H9 (cell line): Measurements from ENCODE around the gene LETMD1. TPM values are rescaled to one million over a fixed set of nuclear protein-coding genes. Genes with fewer than 3 reads are reported as not detected.

Source experiments
- DNase-seq: peaks from one replicate; pipeline ENCODE4 v3.0.0-alpha.2; 2017
- H2AFZ ChIP-seq: one replicate; pipeline ENCODE4 v1.6.1; 2013; ENCODE audit warnings: mild to moderate bottlenecking, low read length, control low read depth, moderate library complexity
- H2AK5ac ChIP-seq: 2 replicates; pipeline ENCODE4 v1.6.1; 2013; ENCODE audit warnings: low read length, control low read depth, mixed read lengths; ENCODE audit not compliant: insufficient read length
- H2BK120ac ChIP-seq: one replicate; pipeline ENCODE4 v1.6.1; 2013; ENCODE audit warnings: low read depth, mild to moderate bottlenecking, low read length, control low read depth, inconsistent platforms; ENCODE audit not compliant: poor library complexity, severe bottlenecking
- H2BK12ac ChIP-seq: 2 replicates; pipeline ENCODE4 v1.6.1; 2013; ENCODE audit warnings: low read length, control low read depth, mixed read lengths, low read depth; ENCODE audit not compliant: insufficient read length
- H2BK15ac ChIP-seq: 2 replicates; pipeline ENCODE4 v1.6.1; 2013; ENCODE audit warnings: low read depth, low read length, control low read depth
- H2BK20ac ChIP-seq: one replicate; pipeline ENCODE4 v1.6.1; 2013; ENCODE audit warnings: low read depth, mild to moderate bottlenecking, low read length, control low read depth, inconsistent platforms; ENCODE audit not compliant: poor library complexity, severe bottlenecking
- H2BK5ac ChIP-seq: 2 replicates; pipeline ENCODE4 v1.6.1; 2013; ENCODE audit warnings: low read length, control low read depth, mixed read lengths; ENCODE audit not compliant: insufficient read length
- H3K14ac ChIP-seq: 2 replicates; pipeline ENCODE4 v1.6.1; 2013; ENCODE audit warnings: low read length, control low read depth; ENCODE audit not compliant: insufficient read depth
- H3K18ac ChIP-seq: 2 replicates; pipeline ENCODE4 v1.6.1; 2013; ENCODE audit warnings: low read depth, mild to moderate bottlenecking, mixed read lengths, low read length, control low read depth; ENCODE audit not compliant: insufficient read length
- H3K23ac ChIP-seq: 2 replicates; pipeline ENCODE4 v1.6.1; 2013; ENCODE audit warnings: low read length, control low read depth, mixed read lengths, low read depth; ENCODE audit not compliant: insufficient read length
- H3K23me2 ChIP-seq: 2 replicates; pipeline ENCODE4 v1.6.1; 2013; ENCODE audit warnings: low read depth, mild to moderate bottlenecking, mixed read lengths, low read length, control low read depth; ENCODE audit not compliant: insufficient read length, poor library complexity, severe bottlenecking
- H3K27ac ChIP-seq: 2 replicates; pipeline ENCODE4 v1.5.1; 2013; ENCODE audit warnings: low read length, control low read depth, mixed read lengths, low read depth; ENCODE audit not compliant: insufficient read length
- H3K27me3 ChIP-seq: 2 replicates; pipeline ENCODE4 v1.6.1; 2013; ENCODE audit warnings: low read length, control low read depth, inconsistent platforms; ENCODE audit not compliant: insufficient read depth
- H3K4ac ChIP-seq: 2 replicates; pipeline ENCODE4 v1.6.1; 2013; ENCODE audit warnings: low read depth, mild to moderate bottlenecking, control low read depth, inconsistent platforms, low read length, moderate library complexity
- H3K4me1 ChIP-seq: 2 replicates; pipeline ENCODE4 v1.6.1; 2013; ENCODE audit warnings: low read length, control low read depth, inconsistent platforms; ENCODE audit not compliant: insufficient read depth
- H3K4me2 ChIP-seq: 2 replicates; pipeline ENCODE4 v1.6.1; 2013; ENCODE audit warnings: low read length, control low read depth, mixed read lengths; ENCODE audit not compliant: insufficient read length, insufficient read depth
- H3K56ac ChIP-seq: 2 replicates; pipeline ENCODE4 v1.6.1; 2013; ENCODE audit warnings: low read depth, mild to moderate bottlenecking, mixed read lengths, low read length, control low read depth; ENCODE audit not compliant: insufficient read length
- H3K79me1 ChIP-seq: 2 replicates; pipeline ENCODE4 v1.6.1; 2013; ENCODE audit warnings: low read depth, mild to moderate bottlenecking, moderate library complexity, low read length, control low read depth, inconsistent platforms; ENCODE audit not compliant: insufficient read depth, poor library complexity, severe bottlenecking
- H3K79me2 ChIP-seq: 2 replicates; pipeline ENCODE4 v1.6.1; 2013; ENCODE audit warnings: low read length, control low read depth, inconsistent platforms; ENCODE audit not compliant: insufficient read depth
- H3K9ac ChIP-seq: 2 replicates; pipeline ENCODE4 v1.6.1; 2013; ENCODE audit warnings: low read length, control low read depth, mixed read lengths; ENCODE audit not compliant: insufficient read length; ENCODE audit errors: extremely low read depth
- H3K9me3 ChIP-seq: one replicate; pipeline ENCODE4 v1.6.1; 2013; ENCODE audit warnings: low read depth, low read length, inconsistent platforms; ENCODE audit not compliant: control insufficient read depth
- H3T11ph ChIP-seq: one replicate; pipeline ENCODE4 v1.6.1; 2013; ENCODE audit warnings: mild to moderate bottlenecking, low read length, control low read depth, inconsistent platforms
- H4K20me1 ChIP-seq: one replicate; pipeline ENCODE4 v1.6.1; 2013; ENCODE audit not compliant: control insufficient read depth, insufficient read length, insufficient read depth
- H4K5ac ChIP-seq: 2 replicates; pipeline ENCODE4 v1.6.1; 2013; ENCODE audit warnings: low read depth, mild to moderate bottlenecking, mixed read lengths, low read length, control low read depth; ENCODE audit not compliant: insufficient read length
- H4K8ac ChIP-seq: replicated peaks from 2 replicates; pipeline ENCODE4 v1.6.1; 2013; ENCODE audit warnings: low read length, control low read depth, mixed read lengths, low read depth; ENCODE audit not compliant: insufficient read length
- H4K91ac ChIP-seq: 2 replicates; pipeline ENCODE4 v1.6.1; 2013; ENCODE audit warnings: low read depth, mild to moderate bottlenecking, moderate library complexity, mixed read lengths, low read length, control low read depth; ENCODE audit not compliant: insufficient read length
- H3K27ac Mint-ChIP-seq, 3 experiments: 2 replicates in 2 of 3; 3 replicates in 1 of 3; pipeline ENCODE4 v1.8.0; 2020 to 2021; ENCODE audit warnings: mixed read lengths in 3 of 3, mild to moderate bottlenecking in 1 of 3, moderate library complexity in 1 of 3
- H3K27me3 Mint-ChIP-seq: 2 replicates; pipeline ENCODE4 v1.8.0; 2021; ENCODE audit warnings: low read depth, mild to moderate bottlenecking, moderate library complexity, mixed read lengths
- H3K36me3 Mint-ChIP-seq, 3 experiments: 2 replicates in 2 of 3; 3 replicates in 1 of 3; pipeline ENCODE4 v1.8.0; 2020 to 2021; ENCODE audit warnings: low read depth in 3 of 3, mixed read lengths in 3 of 3; ENCODE audit not compliant: insufficient read depth in 1 of 3
- H3K4me1 Mint-ChIP-seq, 2 experiments: 2 replicates each; pipeline ENCODE4 v1.8.0; 2020; ENCODE audit warnings: mixed read lengths in 2 of 2
- H3K4me3 Mint-ChIP-seq, 2 experiments: 2 replicates in 1 of 2; 3 replicates in 1 of 2; pipeline ENCODE4 v1.8.0; 2020 to 2021; ENCODE audit warnings: mild to moderate bottlenecking in 2 of 2, mixed read lengths in 2 of 2, moderate library complexity in 1 of 2
- H3K9me3 Mint-ChIP-seq, 2 experiments: 2 replicates in 1 of 2; 3 replicates in 1 of 2; pipeline ENCODE4 v1.8.0; 2020; ENCODE audit warnings: mild to moderate bottlenecking in 2 of 2, mixed read lengths in 2 of 2, moderate library complexity in 1 of 2
- CTCF ChIP-seq: fragments of 200-600 bp; sonication (generic); conservative IDR thresholded peaks from 3 replicates; pipeline ENCODE4 v1.8.0; 2021; ENCODE audit warnings: antibody characterized with exemption, mild to moderate bottlenecking
- WGBS: extraction: QIAGEN DNeasy Blood & Tissue Kit; methylation state at CpG from one replicate; pipeline ENCODE4 v1.1.7; 2013; ENCODE audit warnings: missing lambda C conversion rate, low lambda C conversion rate, mixed read lengths; ENCODE audit not compliant: insufficient read length; ENCODE audit errors: extremely low coverage; 5-methylcytosine and 5-hydroxymethylcytosine counted together
- total RNA-seq: library from RNA; stranded (reverse); gene quantifications from 2 replicates; pipeline ENCODE4 v1.2.1, GENCODE V29; 2021

LETMD1 gene
- total RNA-seq, 1 experiment from 2014 or later: 34.9 TPM

GRCh38 chr12:51086933-51087332 lies 38.8 kb downstream of the LETMD1 start:
- no peak overlapping the region for H2BK15ac ChIP-seq
- no peak for TF ChIP-seq CTCF
- peaks cover 13 to 17% of the 10 kb centered on the region in 2 experiments for H3K4me1 Mint-ChIP-seq
- H3K18ac ChIP-seq: no peak overlapping the region
- H3K23me2 ChIP-seq: peaks cover 8% of the 10 kb centered on the region
- no peak overlapping the region for H3K4me2 ChIP-seq
- WGBS: no CpG with 5 or more reads among the region's 10 CpGs
- H3K9ac ChIP-seq: no peak overlapping the region
- H2AFZ ChIP-seq: no peak overlapping the region
- no peak overlapping the region for H2BK20ac ChIP-seq
- peaks cover under 1% of the 10 kb centered on the region; the same call in 1 of the 2 replicates for H3K4me1 ChIP-seq
- H3K9me3 ChIP-seq: no peaks in the 10 kb centered on the region
- H4K20me1 ChIP-seq: no peaks in the 10 kb centered on the region
- peaks cover 4% of the 10 kb centered on the region; the same call in 1 of the 2 replicates for H3K79me2 ChIP-seq
- no peak overlapping the region for H4K5ac ChIP-seq
- H2BK5ac ChIP-seq: no peak overlapping the region
- no peak overlapping the region for H4K8ac ChIP-seq
- no peak overlapping the region for H3K56ac ChIP-seq
- DNase-seq: no peak
- H2BK120ac ChIP-seq: no peak overlapping the region
- H3K23ac ChIP-seq: no peak overlapping the region
- no peak overlapping the region for H2AK5ac ChIP-seq
- no peak overlapping the region for H3K27ac ChIP-seq
- no peaks in the 10 kb centered on the region; a peak in 1 of 5 replicates for H3K9me3 Mint-ChIP-seq
- no peak overlapping the region; a peak in 1 of 7 replicates for H3K27ac Mint-ChIP-seq
- H3K4me3 Mint-ChIP-seq: no peak overlapping the region
- H3K27me3 ChIP-seq: no peaks in the 10 kb centered on the region
- H2BK12ac ChIP-seq: no peak overlapping the region
- H3K14ac ChIP-seq: no peak overlapping the region
- H3K27me3 Mint-ChIP-seq: no peaks in the 10 kb centered on the region
- peaks cover 4% of the 10 kb centered on the region for H3K79me1 ChIP-seq
- no peak overlapping the region for H3K4ac ChIP-seq
- H3T11ph ChIP-seq: no peak overlapping the region
- H3K36me3 Mint-ChIP-seq: peaks cover 2 to 4% (median 3%) of the 10 kb centered on the region in 3 experiments; a peak in 4 of 7 replicates
- no peak overlapping the region for H4K91ac ChIP-seq
